ENCODE data around the gene AOAH.

AOAH gene

DNA sequence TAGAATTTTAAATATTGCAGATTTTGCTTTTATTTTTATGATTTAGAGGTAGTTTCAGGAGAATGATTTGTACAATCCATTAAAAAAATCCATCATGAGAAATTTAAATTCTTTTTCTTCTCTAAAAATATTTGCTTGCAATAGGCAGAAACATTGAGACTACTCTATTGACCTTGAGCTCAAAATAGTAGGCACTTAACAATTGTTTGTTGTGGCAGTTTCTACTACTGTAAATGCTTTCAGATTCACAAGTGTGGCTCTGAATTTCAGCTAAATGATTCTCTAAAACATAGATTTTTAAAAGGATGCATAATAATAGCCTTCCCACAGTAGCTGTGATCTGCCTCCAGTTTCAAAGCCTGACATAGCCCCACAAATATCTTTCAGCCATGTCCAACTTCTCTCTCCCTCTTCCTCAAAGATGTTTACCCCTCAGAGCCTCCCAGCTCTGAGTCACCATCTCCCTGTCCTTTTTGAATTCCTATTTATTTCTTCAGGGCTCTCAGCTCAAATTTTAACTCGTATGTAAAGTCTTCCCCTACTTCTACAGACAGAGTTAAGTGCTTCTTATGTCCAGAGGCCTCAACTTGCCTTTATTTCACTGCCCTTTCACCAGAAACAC is 160.5 kb downstream of the AOAH start:
- no peak overlapping the region for H3K4me3 ChIP-seq (ENCODE audit: low read length, poor library complexity, severe bottlenecking)
- H3K4me1 ChIP-seq (ENCODE audit: insufficient read depth, low read length, poor library complexity, severe bottlenecking): peaks cover 11% of the 10 kb centered on the region
- H3K9me2 ChIP-seq (replicated peaks; ENCODE audit: low read depth, low read length): no peaks in the 10 kb centered on the region
- H3F3A ChIP-seq (ENCODE audit: low read depth): no peaks in the 10 kb centered on the region
- no peak overlapping the region for H3K4me2 ChIP-seq (ENCODE audit: low read depth, low read length, poor library complexity, severe bottlenecking)
- H3K79me2 ChIP-seq (ENCODE audit: insufficient read depth, low read length): no peaks in the 10 kb centered on the region
- no peaks in the 10 kb centered on the region for H3K9me3 ChIP-seq (ENCODE audit: insufficient read depth, low read depth, low read length)
- no peak for TF ChIP-seq EZH2phosphoT487 (IDR thresholded peaks at IDR 0.05; ENCODE audit: borderline replicate concordance)
- TF ChIP-seq CTCF (conservative IDR thresholded peaks at IDR 0.05; ENCODE audit: low read length): no peak
- H3K36me3 ChIP-seq (ENCODE audit: insufficient read depth, low read length): no peaks in the 10 kb centered on the region
- H3K27me3 ChIP-seq (ENCODE audit: insufficient read depth, low read length, poor library complexity, severe bottlenecking): no peaks in the 10 kb centered on the region
- H3K9ac ChIP-seq (ENCODE audit: low read depth, low read length, poor library complexity, severe bottlenecking): no peak overlapping the region
- no peak overlapping the region for H2AFZ ChIP-seq (ENCODE audit: low read length)
- no peaks in the 10 kb centered on the region for H4K20me1 ChIP-seq (ENCODE audit: insufficient read depth, low read length, poor library complexity, severe bottlenecking)

GRCh38 chr7:36562121-36562520 is 162.2 kb downstream of the AOAH start:
- Histone ChIP-seq H3K4me1 (ENCODE audit: insufficient read depth, low read length, poor library complexity, severe bottlenecking) (peaks cover 4% of the 10 kb centered on the region), H3K9me3 (ENCODE audit: insufficient read depth, low read depth, low read length) (no peaks in the 10 kb centered on the region), H3F3A (ENCODE audit: low read depth) (no peaks in the 10 kb centered on the region), H3K79me2 (ENCODE audit: insufficient read depth, low read length) (no peaks in the 10 kb centered on the region), H3K9me2 (replicated peaks; ENCODE audit: low read depth, low read length) (no peaks in the 10 kb centered on the region), H2AFZ (ENCODE audit: low read length) (no peak overlapping the region), H3K4me3 (ENCODE audit: low read length, poor library complexity, severe bottlenecking) (no peak overlapping the region), H4K20me1 (ENCODE audit: insufficient read depth, low read length, poor library complexity, severe bottlenecking) (no peaks in the 10 kb centered on the region), H3K36me3 (ENCODE audit: insufficient read depth, low read length) (no peaks in the 10 kb centered on the region), H3K27me3 (ENCODE audit: insufficient read depth, low read length, poor library complexity, severe bottlenecking) (no peaks in the 10 kb centered on the region), H3K9ac (ENCODE audit: low read depth, low read length, poor library complexity, severe bottlenecking) (no peak overlapping the region), H3K4me2 (ENCODE audit: low read depth, low read length, poor library complexity, severe bottlenecking) (no peak overlapping the region)
- TF ChIP-seq EZH2phosphoT487 (IDR thresholded peaks at IDR 0.05; ENCODE audit: borderline replicate concordance) (no peak), CTCF (conservative IDR thresholded peaks at IDR 0.05; ENCODE audit: low read length) (no peak)

DNA sequence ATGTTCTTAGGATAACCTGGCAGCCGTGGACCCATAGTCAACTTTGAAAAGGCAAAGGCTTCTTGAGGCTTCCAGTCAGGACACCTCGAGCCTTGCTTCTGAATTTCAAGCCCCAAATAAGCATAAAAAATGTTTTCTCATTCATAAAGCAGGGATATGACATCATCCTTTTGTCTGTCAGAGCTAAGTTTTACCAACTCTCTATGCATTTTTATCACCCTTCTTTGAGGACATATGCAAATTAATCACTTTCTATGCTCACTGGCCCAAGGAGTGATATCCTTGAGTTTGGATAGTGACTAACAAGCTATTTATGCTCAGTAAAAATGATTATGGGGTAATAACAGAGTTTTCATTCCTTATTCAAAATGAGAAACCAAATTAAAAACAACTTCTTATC is 175.3 kb downstream of the AOAH start:
- no peaks in the 10 kb centered on the region for H3K4me1 ChIP-seq (ENCODE audit: insufficient read depth, low read length, poor library complexity, severe bottlenecking)
- H3K9me2 ChIP-seq (replicated peaks; ENCODE audit: low read depth, low read length): no peaks in the 10 kb centered on the region
- H4K20me1 ChIP-seq (ENCODE audit: insufficient read depth, low read length, poor library complexity, severe bottlenecking): no peaks in the 10 kb centered on the region
- H3K9ac ChIP-seq (ENCODE audit: low read depth, low read length, poor library complexity, severe bottlenecking): no peak overlapping the region
- H2AFZ ChIP-seq (ENCODE audit: low read length): no peak overlapping the region
- H3K4me2 ChIP-seq (ENCODE audit: low read depth, low read length, poor library complexity, severe bottlenecking): no peak overlapping the region
- no peaks in the 10 kb centered on the region for H3K79me2 ChIP-seq (ENCODE audit: insufficient read depth, low read length)
- TF ChIP-seq CTCF (conservative IDR thresholded peaks at IDR 0.05; ENCODE audit: low read length) (no peak), EZH2phosphoT487 (IDR thresholded peaks at IDR 0.05; ENCODE audit: borderline replicate concordance) (no peak)
- H3K4me3 ChIP-seq (ENCODE audit: low read length, poor library complexity, severe bottlenecking): no peak overlapping the region
- H3K9me3 ChIP-seq (ENCODE audit: insufficient read depth, low read depth, low read length): no peaks in the 10 kb centered on the region
- no peaks in the 10 kb centered on the region for H3K27me3 ChIP-seq (ENCODE audit: insufficient read depth, low read length, poor library complexity, severe bottlenecking)
- no peaks in the 10 kb centered on the region for H3F3A ChIP-seq (ENCODE audit: low read depth)
- H3K36me3 ChIP-seq (ENCODE audit: insufficient read depth, low read length): no peaks in the 10 kb centered on the region

All from Loucy (cell line).